ENCODE results near the gene CPLANE2.
A peak's percentile ranks its signal among the peaks of the same experiment; 100 is the strongest.

Gene CPLANE2

GRCh38 chr1:16187748-16188401 lies 49.1 kb downstream of the CPLANE2 start:
- peak; percentile 56 for DNase-seq (ENCODE audit: low read depth)

GRCh38 chr1:16186655-16187235 lies 50.2 kb downstream of the CPLANE2 start:
- DNase-seq (ENCODE audit: low read depth), result no peak

- no peak for DNase-seq (ENCODE audit: low read depth)
Observed at GRCh38 chr1:16184557-16185303, 52.3 kb downstream of the CPLANE2 start.

GRCh38 chr1:16183765-16184556 lies 53.0 kb downstream of the CPLANE2 start:
- no peak for DNase-seq (ENCODE audit: low read depth)

GRCh38 chr1:16183179-16183578 lies 53.8 kb downstream of the CPLANE2 start:
- no peak for DNase-seq (ENCODE audit: low read depth)

- no peak for DNase-seq (ENCODE audit: low read depth)
Observed at GRCh38 chr1:16181887-16182719, 54.9 kb downstream of the CPLANE2 start.
